Measurements from ENCODE around the gene DENND1B. TPM values are rescaled to one million over a fixed set of nuclear protein-coding genes. Genes with fewer than 3 reads are reported as not detected.

Gene DENND1B
- total RNA-seq, 1 experiment from 2014 or later = 9.6 TPM

DNA sequence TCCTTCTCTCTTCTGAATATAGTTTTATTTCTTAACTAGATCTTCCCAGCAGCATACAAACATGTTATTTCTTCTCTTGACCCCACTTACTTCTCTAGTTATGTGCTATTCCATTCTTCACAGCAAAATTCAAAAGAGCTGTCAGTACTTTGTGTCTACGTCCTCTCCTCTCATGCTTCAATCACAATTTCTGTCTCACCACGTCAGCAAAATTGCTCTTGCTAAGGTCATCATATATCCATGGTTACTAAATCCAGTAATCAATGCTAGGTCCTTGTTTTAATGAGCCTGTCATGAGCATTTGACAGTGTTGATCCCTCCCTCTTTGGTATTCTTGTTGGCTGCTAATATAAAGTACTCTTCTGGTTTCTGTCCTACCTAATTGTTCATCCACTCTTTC, 214.2 kb downstream of the DENND1B start:
- no peak for ATAC-seq
- Histone ChIP-seq H2AFZ (ENCODE audit: low read depth, low read length, poor library complexity, severe bottlenecking) (no peak overlapping the region), H4K20me1 (ENCODE audit: insufficient read depth) (no peaks in the 10 kb centered on the region), H3K9me3 (ENCODE audit: control insufficient read depth in 1 of 2, insufficient read depth in 1 of 2, low read depth in 1 of 2, low read length in 2 of 2) (no peaks in the 10 kb centered on the region), H3K27ac (ENCODE audit: low read depth, low read length) (no peak overlapping the region), H3K4me3 (replicated peaks in 1 of 2; ENCODE audit: low read depth in 1 of 2, low read length in 2 of 2) (no peak overlapping the region), H3K9me2 (ENCODE audit: insufficient read depth) (no peaks in the 10 kb centered on the region), H3K27me3 (ENCODE audit: insufficient read depth, low read length) (no peaks in the 10 kb centered on the region), H3K79me2 (ENCODE audit: insufficient read depth, low read length) (no peaks in the 10 kb centered on the region), H3K36me3 (ENCODE audit: control insufficient read depth in 1 of 2, insufficient read depth in 2 of 2, low read length in 2 of 2) (no peaks in the 10 kb centered on the region), H3K4me1 (ENCODE audit: control insufficient read depth in 1 of 2, insufficient read depth in 2 of 2, low read length in 2 of 2) (no peaks in the 10 kb centered on the region), H3K4me2 (ENCODE audit: low read length) (no peak overlapping the region), H3K9ac (ENCODE audit: low read length) (no peak overlapping the region)
- no peak for DNase-seq (ENCODE audit: low read depth, low spot score)
- CTCF ChIA-PET = no interaction called here
- TF ChIP-seq, protein P1, sequence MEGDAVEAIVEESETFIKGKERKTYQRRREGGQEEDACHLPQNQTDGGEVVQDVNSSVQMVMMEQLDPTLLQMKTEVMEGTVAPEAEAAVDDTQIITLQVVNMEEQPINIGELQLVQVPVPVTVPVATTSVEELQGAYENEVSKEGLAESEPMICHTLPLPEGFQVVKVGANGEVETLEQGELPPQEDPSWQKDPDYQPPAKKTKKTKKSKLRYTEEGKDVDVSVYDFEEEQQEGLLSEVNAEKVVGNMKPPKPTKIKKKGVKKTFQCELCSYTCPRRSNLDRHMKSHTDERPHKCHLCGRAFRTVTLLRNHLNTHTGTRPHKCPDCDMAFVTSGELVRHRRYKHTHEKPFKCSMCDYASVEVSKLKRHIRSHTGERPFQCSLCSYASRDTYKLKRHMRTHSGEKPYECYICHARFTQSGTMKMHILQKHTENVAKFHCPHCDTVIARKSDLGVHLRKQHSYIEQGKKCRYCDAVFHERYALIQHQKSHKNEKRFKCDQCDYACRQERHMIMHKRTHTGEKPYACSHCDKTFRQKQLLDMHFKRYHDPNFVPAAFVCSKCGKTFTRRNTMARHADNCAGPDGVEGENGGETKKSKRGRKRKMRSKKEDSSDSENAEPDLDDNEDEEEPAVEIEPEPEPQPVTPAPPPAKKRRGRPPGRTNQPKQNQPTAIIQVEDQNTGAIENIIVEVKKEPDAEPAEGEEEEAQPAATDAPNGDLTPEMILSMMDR (IDR thresholded peaks at IDR 0.05 in 2 of 3, conservative IDR thresholded peaks at IDR 0.05 in 1 of 3; ENCODE audit: borderline replicate concordance in 1 of 3, insufficient read depth in 1 of 3, low read depth in 2 of 3, low read length in 2 of 3) = no peak
- TF ChIP-seq ZNF274 (IDR thresholded peaks at IDR 0.05; ENCODE audit: low read depth, low read length) (no peak), CEBPB (IDR thresholded peaks at IDR 0.05; ENCODE audit: low read depth) (no peak), EZH2phosphoT487 (IDR thresholded peaks at IDR 0.05; ENCODE audit: borderline replicate concordance) (no peak), ELF1 (IDR thresholded peaks at IDR 0.05; ENCODE audit: borderline replicate concordance, low read depth) (no peak)
- RAD21 ChIA-PET (ENCODE audit: low non-redundant PET in 1 of 2, low total read pairs in 2 of 2, uncharacterized antibody in 2 of 2, unreplicated experiment in 2 of 2) = no interaction called here
- intact Hi-C loops (cut with micrococcal nuclease) = no loop called here
- POLR2A ChIA-PET = no interaction called here
- BruUV-seq (replicated peaks) = no TSS peak

DNA sequence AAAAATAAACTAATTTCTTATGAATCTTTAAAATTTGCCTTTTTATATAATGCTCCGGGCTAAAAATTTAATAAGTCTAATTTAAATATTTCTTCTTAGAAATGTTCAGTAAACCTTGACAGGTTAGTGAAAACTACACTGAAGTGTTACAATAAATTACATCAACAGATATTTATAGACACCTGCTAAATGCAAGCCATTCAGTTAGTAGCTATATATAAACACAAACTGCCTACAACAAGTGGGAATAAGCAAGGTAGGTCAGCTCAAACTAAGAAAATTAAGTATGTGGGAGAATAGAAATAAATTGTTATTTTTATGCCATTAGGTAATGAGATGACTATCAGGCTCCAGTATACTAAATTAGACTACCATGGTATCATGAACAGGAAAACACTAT, 215.6 kb downstream of the DENND1B start:
- Histone ChIP-seq H3K4me2 (ENCODE audit: low read length) (no peak overlapping the region), H3K9ac (ENCODE audit: low read length) (no peak overlapping the region), H3K27me3 (ENCODE audit: insufficient read depth, low read length) (no peaks in the 10 kb centered on the region), H3K4me3 (replicated peaks in 1 of 2; ENCODE audit: low read depth in 1 of 2, low read length in 2 of 2) (no peak overlapping the region), H3K4me1 (ENCODE audit: control insufficient read depth in 1 of 2, insufficient read depth in 2 of 2, low read length in 2 of 2) (no peaks in the 10 kb centered on the region), H3K79me2 (ENCODE audit: insufficient read depth, low read length) (no peaks in the 10 kb centered on the region), H3K9me2 (ENCODE audit: insufficient read depth) (no peaks in the 10 kb centered on the region), H4K20me1 (ENCODE audit: insufficient read depth) (no peaks in the 10 kb centered on the region), H3K27ac (ENCODE audit: low read depth, low read length) (no peak overlapping the region), H3K36me3 (ENCODE audit: control insufficient read depth in 1 of 2, insufficient read depth in 2 of 2, low read length in 2 of 2) (no peaks in the 10 kb centered on the region), H2AFZ (ENCODE audit: low read depth, low read length, poor library complexity, severe bottlenecking) (no peak overlapping the region), H3K9me3 (ENCODE audit: control insufficient read depth in 1 of 2, insufficient read depth in 1 of 2, low read depth in 1 of 2, low read length in 2 of 2) (no peaks in the 10 kb centered on the region)
- ChIA-PET RAD21 (ENCODE audit: low non-redundant PET in 1 of 2, low total read pairs in 2 of 2, uncharacterized antibody in 2 of 2, unreplicated experiment in 2 of 2) (no interaction called here), POLR2A (no interaction called here), CTCF (interaction anchor here (1.0 kb wide), 1 partner anchor 21 kb away, joined by 3 read pairs; no protein-coding TSS in a partner anchor)
- intact Hi-C loops (cut with micrococcal nuclease) = no loop called here
- DNase-seq (ENCODE audit: low read depth, low spot score) = no peak
- ATAC-seq = no peak
- BruUV-seq (replicated peaks) = no TSS peak
- TF ChIP-seq, protein P2, sequence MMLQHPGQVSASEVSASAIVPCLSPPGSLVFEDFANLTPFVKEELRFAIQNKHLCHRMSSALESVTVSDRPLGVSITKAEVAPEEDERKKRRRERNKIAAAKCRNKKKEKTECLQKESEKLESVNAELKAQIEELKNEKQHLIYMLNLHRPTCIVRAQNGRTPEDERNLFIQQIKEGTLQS (IDR thresholded peaks at IDR 0.05) = no peak
- TF ChIP-seq JUND (IDR thresholded peaks at IDR 0.05) = no peak
- TF ChIP-seq CBX3 (IDR thresholded peaks at IDR 0.05; ENCODE audit: low read depth) = no peak
- no peak for TF ChIP-seq SP1 (IDR thresholded peaks at IDR 0.05; ENCODE audit: low read depth)
- no peak for TF ChIP-seq TCF7L2 (IDR thresholded peaks at IDR 0.05; ENCODE audit: borderline replicate concordance, extremely low read depth, insufficient read depth, insufficient read length)
- no peak for TF ChIP-seq REST (IDR thresholded peaks at IDR 0.05; ENCODE audit: low read depth)
- TF ChIP-seq EZH2 (IDR thresholded peaks at IDR 0.05) = no peak
- TF ChIP-seq ZNF274 (IDR thresholded peaks at IDR 0.05; ENCODE audit: low read depth, low read length) = no peak
- TF ChIP-seq CEBPB (IDR thresholded peaks at IDR 0.05; ENCODE audit: low read depth) = no peak
- TF ChIP-seq EGR1 (IDR thresholded peaks at IDR 0.05; ENCODE audit: low read depth) = no peak
- TF ChIP-seq RAD21 (IDR thresholded peaks at IDR 0.05; ENCODE audit: low read depth) = no peak
- no peak for TF ChIP-seq POLR2A (IDR thresholded peaks at IDR 0.05; ENCODE audit: borderline replicate concordance, extremely low read depth, insufficient read depth, insufficient read length)

Measured in HCT116 (cell line).